ENCODE measurements around the gene CRYL1. TPM values are rescaled to one million over a fixed set of nuclear protein-coding genes. Genes with fewer than 3 reads are reported as not detected.
A peak's percentile ranks its signal among the peaks of the same experiment; 100 is the strongest.

The CRYL1 gene, protein sequence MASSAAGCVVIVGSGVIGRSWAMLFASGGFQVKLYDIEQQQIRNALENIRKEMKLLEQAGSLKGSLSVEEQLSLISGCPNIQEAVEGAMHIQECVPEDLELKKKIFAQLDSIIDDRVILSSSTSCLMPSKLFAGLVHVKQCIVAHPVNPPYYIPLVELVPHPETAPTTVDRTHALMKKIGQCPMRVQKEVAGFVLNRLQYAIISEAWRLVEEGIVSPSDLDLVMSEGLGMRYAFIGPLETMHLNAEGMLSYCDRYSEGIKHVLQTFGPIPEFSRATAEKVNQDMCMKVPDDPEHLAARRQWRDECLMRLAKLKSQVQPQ
- total RNA-seq = 10 to 100 TPM; 24.9 to 31.0 TPM
- long read RNA-seq, transcript CRYL1-201 (8 exons, 1,485 nt) = major isoform, 40 of 45 reads
- long read RNA-seq, partial matches to known transcripts = 0 of 45 reads
- long read RNA-seq, other reads (novel, unspliced or antisense) = 1 of 45 reads

DNA sequence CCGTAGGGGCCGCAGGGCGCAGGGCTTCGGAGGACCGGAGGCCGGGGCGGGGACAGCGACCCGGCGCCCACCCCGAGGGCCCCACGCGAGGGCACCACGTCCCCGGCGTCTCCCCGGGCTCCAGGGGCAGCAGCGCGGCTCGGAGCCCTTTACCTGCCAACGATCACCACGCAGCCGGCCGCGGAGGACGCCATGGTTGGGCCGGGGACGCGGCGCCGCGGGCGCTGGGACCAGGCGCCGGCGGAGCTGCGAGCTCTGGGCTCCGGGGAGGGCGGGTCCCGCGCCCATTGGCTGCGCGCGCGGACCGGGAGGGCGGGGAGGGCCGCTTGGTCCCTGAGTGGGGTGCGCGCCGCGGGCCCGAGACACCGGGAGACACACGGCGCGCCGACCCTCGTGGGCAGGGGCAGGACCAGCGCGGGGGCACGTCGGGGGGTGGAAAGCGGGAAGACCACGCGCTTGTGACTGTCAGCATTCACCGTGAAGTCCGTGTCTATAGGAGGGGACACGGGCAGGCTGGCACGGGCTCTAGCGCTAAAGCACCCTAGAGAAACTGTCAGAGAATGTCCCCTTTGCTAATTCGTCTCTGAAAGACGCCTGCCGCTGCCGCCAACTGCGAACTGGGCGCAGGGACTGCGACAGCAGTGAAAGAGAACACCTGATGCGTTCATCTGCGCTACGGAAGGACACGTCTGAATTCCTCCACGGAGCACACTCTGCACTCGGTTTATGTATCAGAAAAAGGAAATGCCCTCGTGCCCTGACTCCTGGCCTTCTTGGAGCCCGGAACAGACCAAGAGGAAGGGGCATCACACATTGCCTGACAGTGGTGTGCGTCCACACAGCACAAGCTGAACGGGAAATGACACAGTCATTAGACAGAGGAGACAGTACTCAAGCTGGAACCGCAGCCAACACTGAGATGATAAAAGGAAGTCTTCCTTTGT, at the start of gene CRYL1:
CRYL1 (minus strand) TSS at position 257 of the 944 bp plus-strand sequence; CDS start at position 194, 63 bp downstream.
- intact Hi-C loops (cut with DNase I) = loop anchor here (2.0 to 5.0 kb wide), 2 partner anchors 41 to 43 kb away; partner anchors contain the start of gene IFT88 (in 1 of the 2)
- peak; percentile 99 for ATAC-seq
- DNase-seq = peak; percentile 87

DNA sequence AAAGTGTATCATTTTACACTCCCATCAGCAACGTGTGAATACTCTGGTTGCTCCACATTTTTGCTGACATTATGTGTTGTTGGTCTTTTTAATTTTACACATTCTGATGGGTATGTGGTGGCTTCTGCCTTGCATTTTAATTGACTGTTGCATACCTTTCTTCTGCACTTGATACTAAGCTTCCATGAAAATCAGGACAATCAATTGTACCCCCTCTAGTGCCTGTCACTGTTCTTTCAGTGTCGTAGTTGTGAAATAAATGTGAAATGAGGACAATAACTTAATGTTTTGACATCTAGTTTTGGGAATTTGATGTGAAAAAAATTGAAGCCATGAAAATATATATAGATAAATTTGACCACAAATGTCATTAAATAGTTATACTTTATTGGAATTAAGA, 48.0 kb upstream of the CRYL1 start:
- no peak for DNase-seq
- no peak for ATAC-seq
- intact Hi-C loops (cut with DNase I) = no loop called here

DNA sequence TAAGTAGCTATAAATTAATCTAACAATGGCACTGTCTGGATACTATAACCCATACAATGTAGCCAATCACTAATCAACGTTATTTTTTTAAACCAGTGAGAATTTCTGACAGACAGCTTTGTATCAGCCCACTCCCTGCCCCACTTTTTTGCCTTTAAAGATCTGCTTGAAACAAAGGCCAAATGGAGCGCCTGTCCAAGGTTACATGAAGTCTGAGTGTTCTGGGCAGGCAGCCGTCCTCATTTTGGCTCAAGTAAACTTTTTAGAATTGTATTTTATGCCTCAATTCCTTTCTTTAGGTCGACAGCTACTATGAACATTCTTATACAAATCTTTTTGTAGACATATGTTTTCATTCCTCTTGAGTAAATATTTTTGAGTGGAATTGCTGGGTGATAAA, 47.5 kb upstream of the CRYL1 start:
- no peak for DNase-seq
- ATAC-seq = no peak
- intact Hi-C loops (cut with DNase I) = no loop called here

DNA sequence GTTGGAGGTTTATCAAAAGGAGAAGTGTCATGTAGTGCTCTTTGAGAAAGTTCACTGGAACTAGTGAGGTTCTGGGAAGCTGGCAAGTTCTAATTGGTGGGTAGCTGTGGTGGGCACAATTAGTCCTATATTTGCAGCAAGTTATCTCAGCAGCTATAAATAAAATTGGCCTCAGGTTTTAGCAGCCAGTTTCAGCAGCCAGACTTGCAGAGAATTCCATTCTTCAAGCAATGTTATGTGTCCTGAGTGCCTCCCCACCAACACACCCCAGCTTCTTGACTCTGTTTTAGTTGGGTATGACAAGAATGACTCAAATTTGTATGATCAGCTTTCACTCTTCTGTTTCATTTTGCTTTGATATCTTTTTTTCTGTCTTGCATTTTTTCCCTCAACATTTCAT, 46.0 kb upstream of the CRYL1 start:
- DNase-seq (no peak), ATAC-seq (no peak)
- intact Hi-C loops (cut with DNase I) = no loop called here

DNA sequence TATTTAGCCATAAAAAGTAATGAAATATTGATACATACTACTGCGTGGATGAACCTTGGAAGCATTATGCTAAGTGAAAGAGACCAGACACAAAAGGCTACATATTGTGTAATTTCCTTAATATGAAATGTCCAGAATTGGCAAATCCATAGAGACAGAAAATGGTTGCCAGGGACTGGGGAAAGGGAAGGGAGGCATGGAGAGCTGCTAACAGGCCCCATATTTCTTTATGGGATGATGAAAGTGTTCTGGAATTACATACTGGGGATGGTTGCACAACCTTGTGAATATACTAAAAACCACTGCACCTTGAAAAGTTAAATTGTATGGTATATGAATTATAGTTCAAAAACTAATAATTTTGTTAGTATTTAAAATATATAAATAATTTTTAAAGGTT, 44.9 kb upstream of the CRYL1 start:
- no peak for DNase-seq
- intact Hi-C loops (cut with DNase I) = no loop called here
- no peak for ATAC-seq

DNA sequence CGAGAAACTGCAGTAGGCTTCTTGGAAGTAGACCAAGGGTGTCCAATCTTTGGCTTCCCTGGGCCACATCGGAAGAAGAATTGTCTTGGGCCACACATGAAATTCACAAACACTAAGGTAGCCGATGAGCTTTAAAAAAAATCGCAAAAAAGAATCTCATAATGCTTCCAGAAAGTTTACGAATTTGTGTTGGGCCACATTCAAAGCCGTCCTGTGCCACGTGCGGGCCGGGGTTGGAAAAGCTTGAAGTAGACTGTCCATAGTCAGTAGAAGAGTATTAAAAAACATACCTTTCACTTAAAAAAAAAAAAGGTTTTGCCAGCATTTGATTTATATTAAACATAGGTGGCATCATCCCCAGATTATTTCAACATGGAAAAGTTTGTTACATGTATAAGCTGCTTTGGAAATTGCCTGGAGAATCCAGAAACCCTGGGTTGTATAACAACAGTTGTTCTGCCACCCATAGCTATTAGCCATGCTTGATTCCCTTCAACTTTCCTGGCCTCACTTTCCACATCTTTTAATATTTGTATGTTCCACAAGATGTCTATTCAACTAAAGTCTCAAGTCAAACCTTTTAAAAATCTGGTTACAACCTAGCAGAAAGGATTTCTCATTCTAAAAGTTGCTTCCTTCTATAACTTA, 42.3 kb upstream of the CRYL1 start:
- no peak for DNase-seq
- intact Hi-C loops (cut with DNase I) = loop anchor here (2.0 to 5.0 kb wide), 2 partner anchors 41 kb away; partner anchors contain the start of gene CRYL1 (in 1 of the 2)
- no peak for ATAC-seq

DNA sequence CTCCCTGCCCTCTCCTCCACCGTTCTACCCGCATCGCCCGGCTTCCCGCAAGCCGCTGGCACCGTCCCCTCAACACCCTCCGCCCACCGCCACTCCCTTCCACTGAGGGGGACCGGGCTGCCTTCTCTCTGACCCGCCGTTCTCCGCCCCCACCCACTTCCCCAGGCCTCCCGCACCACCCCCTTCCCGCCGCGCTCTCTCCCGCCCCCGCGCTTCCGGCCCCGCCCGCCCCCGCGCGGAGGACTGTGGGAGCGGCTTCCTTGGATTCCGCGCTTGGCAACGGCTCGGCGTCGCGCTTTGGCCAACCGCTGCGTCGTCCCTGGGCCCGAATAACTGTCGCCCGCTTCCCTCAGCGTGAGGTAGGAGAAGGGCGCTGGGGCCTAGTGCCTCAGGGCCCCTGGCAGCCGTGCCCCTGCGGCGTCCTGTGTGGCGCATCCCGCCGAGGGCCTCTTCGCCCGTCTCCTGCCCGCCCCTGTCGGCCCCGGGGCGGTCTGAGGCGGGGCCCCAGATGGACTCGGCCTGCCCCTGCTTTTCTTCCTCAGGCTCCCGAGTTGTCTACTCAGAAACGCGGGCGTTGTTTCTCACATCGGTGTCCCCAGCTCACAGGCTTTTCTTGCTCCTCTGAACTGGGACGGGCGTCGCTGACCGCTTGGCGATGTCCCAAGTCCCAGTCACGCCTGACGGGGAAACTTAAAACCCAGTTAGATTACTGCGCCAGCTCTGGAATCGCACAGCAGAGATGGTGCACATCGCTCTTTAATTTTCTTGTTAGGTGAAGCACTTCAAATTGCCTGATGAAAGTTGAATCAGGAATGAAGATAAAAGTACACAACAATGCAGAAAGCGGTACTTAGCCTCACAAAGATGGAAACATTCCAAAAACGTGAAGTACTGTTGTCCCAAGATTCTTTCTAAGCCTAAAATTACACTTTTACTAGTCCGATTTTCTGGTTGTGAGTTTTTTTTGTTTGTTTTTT, 41.5 kb upstream of the CRYL1 start, which contains the start of gene IFT88:
IFT88 (plus strand) TSS at position 260 of the 977 bp plus-strand sequence. CDS start 7,229 bp downstream, outside the sequence.
- intact Hi-C loops (cut with DNase I) = loop anchor here in 1 of 2 donors (5.0 kb wide), 1 partner anchor 40 kb away; the partner anchor contains the start of gene CRYL1
- peak; percentile 91 for DNase-seq
- ATAC-seq = peak; percentile 98

DNA sequence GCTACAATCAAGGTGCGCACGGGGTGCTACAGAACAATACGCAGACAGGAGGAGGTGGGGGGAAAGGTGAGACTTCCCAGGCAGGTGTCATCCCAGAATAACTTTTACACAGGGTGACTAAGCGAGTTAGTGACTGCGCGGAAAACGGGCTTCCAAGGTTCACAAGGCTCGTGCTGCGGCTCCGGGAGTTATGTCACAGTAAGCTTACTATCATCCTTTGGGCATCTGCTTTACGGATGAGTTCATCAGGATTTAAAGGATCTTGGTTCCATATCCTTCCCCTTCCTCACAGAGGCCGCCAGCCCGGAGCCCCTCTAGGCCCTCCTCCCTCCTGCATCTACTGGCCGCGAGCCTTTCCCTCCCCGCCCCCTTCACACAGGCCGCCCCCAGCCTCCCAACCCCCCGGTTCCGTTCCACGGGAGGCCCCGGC, 40.8 kb upstream of the CRYL1 start:
- intact Hi-C loops (cut with DNase I) = loop anchor here in 1 of 2 donors (5.0 kb wide), 1 partner anchor 39 kb away; the partner anchor contains the start of gene CRYL1
- no peak for DNase-seq

DNA sequence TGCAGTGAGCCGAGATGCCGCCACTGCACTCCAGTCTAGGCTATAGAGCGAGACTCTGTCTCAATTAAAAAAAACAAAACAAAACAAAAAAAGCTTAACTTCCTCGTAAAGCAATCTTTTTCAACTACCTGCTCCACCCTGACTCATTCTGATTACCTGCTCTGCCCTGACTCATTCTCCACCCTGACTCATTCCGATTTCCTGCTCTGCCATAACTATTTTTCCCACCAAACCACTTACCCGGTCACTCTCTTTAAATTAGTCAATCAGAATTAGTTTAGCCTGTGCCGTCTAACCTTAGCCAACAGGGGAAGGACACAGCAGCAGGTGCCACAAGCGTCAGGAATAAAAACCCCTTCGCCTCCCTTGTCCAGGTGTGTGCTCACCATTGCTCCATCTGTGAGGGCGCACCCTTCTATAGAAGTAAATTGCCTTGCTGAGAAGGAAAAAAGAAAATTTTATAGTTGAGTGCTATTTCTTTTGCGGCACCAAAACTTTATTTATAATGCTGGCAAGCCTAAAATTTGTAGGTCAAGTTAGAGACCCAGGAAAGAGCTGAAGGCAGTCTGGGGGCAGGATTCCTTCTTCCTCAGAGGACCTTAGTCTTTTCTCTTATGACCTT, 39.6 kb upstream of the CRYL1 start:
- DNase-seq (no peak), ATAC-seq (no peak)
- intact Hi-C loops (cut with DNase I) = loop anchor here in 1 of 2 donors (5.0 kb wide), 1 partner anchor 38 kb away; the partner anchor contains the start of gene CRYL1

More for the DNA sequence above, 40.8 kb upstream of the CRYL1 start:
- peak; percentile 70 to 85 for ATAC-seq

DNA sequence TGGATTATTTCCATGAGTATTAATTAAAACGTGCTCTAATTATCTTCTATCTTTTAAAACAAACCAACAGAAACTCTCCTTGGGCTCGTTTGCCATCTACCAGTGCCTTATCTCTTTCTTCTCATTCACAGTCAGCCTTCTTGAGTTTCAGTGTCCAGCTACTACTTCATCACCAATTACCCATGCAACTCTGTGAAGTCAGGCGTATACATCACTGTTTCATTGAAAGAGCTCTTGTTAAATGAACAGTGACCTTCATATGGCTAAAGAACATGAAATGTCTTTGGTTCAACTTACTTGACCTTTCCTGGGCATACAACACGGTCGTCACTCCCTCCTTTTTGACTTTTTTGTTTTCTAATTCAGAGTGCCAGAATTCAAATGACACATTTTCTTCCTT, 36.1 kb upstream of the CRYL1 start:
- DNase-seq (no peak), ATAC-seq (no peak)
- intact Hi-C loops (cut with DNase I) = no loop called here

DNA sequence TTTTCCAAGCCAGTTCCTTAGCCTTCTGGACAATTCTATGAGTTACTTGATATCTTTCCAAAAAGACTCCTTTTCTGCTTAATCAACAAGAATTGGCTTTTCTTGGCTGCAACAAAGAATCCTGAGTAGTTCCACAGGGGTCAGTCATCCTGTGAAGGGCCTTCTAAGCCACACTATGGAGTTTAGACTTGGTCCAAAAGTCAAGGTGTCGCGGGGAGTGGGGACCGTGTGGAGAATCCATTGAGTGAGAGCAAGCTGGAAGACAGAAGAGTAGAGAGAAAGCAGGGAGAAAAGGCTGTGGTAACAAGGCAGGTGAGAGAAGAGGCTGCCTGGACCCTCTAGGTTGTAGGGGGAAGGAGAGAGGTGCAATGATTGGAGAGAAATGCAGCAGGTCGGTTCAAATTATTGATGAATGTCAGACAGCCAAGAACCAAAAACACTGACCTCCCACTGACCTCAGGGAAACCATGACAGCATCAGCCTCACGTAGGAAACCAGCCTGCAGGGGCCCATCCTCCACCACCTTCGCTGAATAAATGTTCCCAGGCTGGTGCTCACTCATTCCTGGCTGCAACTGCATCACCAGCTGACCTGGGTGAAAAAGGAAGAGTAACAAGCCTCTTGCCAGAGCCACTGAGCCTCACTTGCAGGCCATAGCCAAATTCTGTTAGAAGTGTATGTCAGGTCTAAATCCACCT, 34.2 kb upstream of the CRYL1 start:
- ATAC-seq (no peak), DNase-seq (no peak)
- intact Hi-C loops (cut with DNase I) = no loop called here

DNA sequence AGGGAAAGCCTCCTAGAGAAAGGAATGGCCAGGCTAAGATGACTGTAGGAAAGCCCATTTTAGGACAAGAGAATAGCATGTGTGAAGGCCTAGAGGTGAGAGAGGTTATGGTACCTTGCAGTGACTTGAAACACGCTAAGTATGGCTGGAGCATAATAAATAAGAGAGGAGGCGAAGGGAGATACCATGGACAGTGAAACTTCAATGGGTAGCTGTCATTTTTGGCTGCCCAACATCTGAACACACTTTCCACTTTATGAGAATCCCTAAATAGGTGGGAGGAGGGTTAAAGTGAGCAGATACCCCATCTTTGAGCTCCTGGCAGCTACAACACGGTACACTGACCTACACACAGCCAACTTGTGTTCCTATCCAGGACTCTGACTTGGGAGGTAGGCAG, 33.3 kb upstream of the CRYL1 start:
- intact Hi-C loops (cut with DNase I) = no loop called here
- no peak for ATAC-seq

DNA sequence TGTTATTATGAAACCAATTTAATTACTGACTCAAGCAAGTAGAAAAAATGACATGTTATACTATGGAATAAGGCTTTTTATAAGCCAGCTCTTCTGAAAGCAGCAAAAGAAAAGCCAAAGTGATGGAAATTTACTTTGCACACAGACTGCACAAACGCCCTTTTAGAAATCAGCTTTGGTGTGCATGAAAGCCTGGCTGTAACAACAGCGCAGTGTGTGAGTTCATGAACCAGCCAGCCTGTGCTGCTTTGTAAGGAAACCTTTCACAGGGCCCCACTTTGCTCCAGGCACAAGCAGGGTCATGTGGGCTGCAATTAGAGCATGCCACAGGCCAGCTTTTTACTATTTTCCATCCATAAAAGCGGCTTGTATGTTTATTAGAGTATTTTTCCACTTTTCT, 27.7 kb upstream of the CRYL1 start:
- DNase-seq (no peak), ATAC-seq (no peak)
- intact Hi-C loops (cut with DNase I) = no loop called here

More for the DNA sequence above, 33.3 kb upstream of the CRYL1 start:
- no peak for DNase-seq

DNA sequence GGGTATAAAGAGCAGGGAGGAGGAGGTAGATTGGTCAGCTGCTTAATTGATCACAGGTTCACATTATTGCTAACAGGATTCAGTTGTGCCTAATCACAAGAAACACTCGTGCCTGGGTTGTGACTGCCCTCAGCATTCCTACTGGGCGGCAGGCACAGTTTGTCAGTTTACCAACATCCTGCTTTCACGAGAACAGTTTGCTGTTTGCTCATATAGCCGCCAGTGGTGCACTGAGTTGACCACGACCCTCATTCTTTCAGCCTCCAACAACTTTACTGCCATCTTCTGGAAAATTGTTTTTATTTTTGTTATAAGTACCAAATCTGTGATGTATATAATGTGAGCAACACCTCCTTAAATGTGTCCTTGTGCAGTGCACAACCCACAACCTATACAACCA, 25.1 kb upstream of the CRYL1 start:
- no peak for ATAC-seq
- no peak for DNase-seq
- intact Hi-C loops (cut with DNase I) = no loop called here

DNA sequence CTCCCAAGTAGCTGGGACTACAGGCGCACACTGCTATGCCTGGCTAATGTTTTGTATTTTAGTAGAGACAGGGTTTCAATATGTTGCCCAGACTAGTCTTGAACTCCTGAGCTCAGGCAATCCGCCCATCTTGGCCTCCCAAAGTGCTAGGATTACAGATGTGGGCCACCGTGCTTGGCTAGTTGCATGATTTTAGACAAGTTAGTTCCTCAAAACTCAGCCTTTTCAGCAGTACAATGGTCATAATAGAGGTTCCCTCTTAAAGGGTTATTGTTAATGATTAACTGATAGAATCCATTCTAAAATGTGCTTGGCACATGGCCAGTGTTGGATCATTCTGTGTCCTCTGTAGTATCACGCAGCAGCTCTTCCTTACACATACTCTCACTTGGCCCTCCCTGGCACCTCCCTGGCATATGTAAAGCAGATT, 21.8 kb upstream of the CRYL1 start:
- intact Hi-C loops (cut with DNase I) = no loop called here
- ATAC-seq (no peak), DNase-seq (no peak)

DNA sequence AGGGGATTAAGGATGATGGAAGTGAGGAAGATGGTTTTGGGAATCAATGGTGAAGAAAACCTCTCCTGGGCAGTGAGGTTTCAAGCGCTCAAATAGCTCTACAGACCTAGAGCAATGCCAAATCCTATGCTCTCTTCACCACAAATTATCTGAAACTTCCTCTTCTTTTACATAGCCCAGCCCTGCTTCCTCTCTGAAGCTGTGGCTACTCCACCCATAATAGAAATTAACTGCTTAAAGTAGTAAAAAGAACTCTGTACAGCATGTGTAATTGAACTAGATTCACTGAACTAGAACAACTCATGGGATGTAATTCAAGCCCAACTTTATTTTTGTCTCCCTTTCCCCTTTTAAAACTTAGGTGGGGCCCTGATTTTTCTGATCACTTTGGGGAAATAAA, 20.9 kb upstream of the CRYL1 start:
- DNase-seq (no peak), ATAC-seq (peak in 1 of 2 donors; percentile 57)
- intact Hi-C loops (cut with DNase I) = no loop called here
